ENCODE measurements around the gene ZFAND5. TPM values are rescaled to one million over a fixed set of nuclear protein-coding genes. Genes with fewer than 3 reads are reported as not detected.

The ZFAND5 gene
- polyA plus RNA-seq, 3 donors = 197 to 212 (median 212) TPM

- DNase-seq (ENCODE audit: low read depth in 3 of 3, low spot score in 2 of 3) = no peak
These were observed 32.7 kb downstream of the ZFAND5 start for GRCh38 chr9:72332351-72332750.

GRCh38 chr9:72327631-72328030 is 37.4 kb downstream of the ZFAND5 start:
- DNase-seq (ENCODE audit: low read depth in 3 of 3, low spot score in 2 of 3) = no peak

GRCh38 chr9:72326641-72327040 is 38.4 kb downstream of the ZFAND5 start:
- no peak for DNase-seq (ENCODE audit: low read depth in 3 of 3, low spot score in 2 of 3)

- DNase-seq (ENCODE audit: low read depth in 3 of 3, low spot score in 2 of 3) = no peak
These were observed 40.0 kb downstream of the ZFAND5 start for GRCh38 chr9:72324974-72325373.

GRCh38 chr9:72322678-72323077 is 42.3 kb downstream of the ZFAND5 start:
- no peak for DNase-seq (ENCODE audit: low read depth in 3 of 3, low spot score in 2 of 3)

GRCh38 chr9:72322259-72322658 is 42.7 kb downstream of the ZFAND5 start:
- no peak for DNase-seq (ENCODE audit: low read depth in 3 of 3, low spot score in 2 of 3)

GRCh38 chr9:72315510-72316311 is 49.3 kb downstream of the ZFAND5 start:
- DNase-seq (ENCODE audit: low read depth in 3 of 3, low spot score in 2 of 3) = no peak

GRCh38 chr9:72315089-72315509 is 49.9 kb downstream of the ZFAND5 start:
- DNase-seq (ENCODE audit: low read depth in 3 of 3, low spot score in 2 of 3) = peak in 1 of 3 donors; percentile 53

GRCh38 chr9:72313507-72313906 is 51.5 kb downstream of the ZFAND5 start:
- no peak for DNase-seq (ENCODE audit: low read depth in 3 of 3, low spot score in 2 of 3)

- no peak for DNase-seq (ENCODE audit: low read depth in 3 of 3, low spot score in 2 of 3)
These were observed 52.5 kb downstream of the ZFAND5 start for GRCh38 chr9:72312386-72312987.

- no peak for DNase-seq (ENCODE audit: low read depth in 3 of 3, low spot score in 2 of 3)
These were observed 55.5 kb downstream of the ZFAND5 start for GRCh38 chr9:72309364-72310133.

GRCh38 chr9:72306761-72307160 is 58.2 kb downstream of the ZFAND5 start:
- no peak for DNase-seq (ENCODE audit: low read depth in 3 of 3, low spot score in 2 of 3)

- DNase-seq (ENCODE audit: low read depth in 3 of 3, low spot score in 2 of 3) = no peak
These were observed 59.3 kb downstream of the ZFAND5 start for GRCh38 chr9:72305707-72306106.

- DNase-seq (ENCODE audit: low read depth in 3 of 3, low spot score in 2 of 3) = peak in 1 of 3 donors; percentile 55
These were observed 59.9 kb downstream of the ZFAND5 start for GRCh38 chr9:72305102-72305546.

- no peak for DNase-seq (ENCODE audit: low read depth in 3 of 3, low spot score in 2 of 3)
These were observed 60.5 kb downstream of the ZFAND5 start for GRCh38 chr9:72304538-72304937.

Other genes starting within 250 kb of the ZFAND5 start
- gene GDA, start 215.8 kb downstream of the ZFAND5 start, polyA plus RNA-seq (ENCODE audit: insufficient read length in 3 of 3) = under 1 TPM; 0.31 to 0.43 (median 0.40) TPM
- gene TMC1, start 156.4 kb upstream of the ZFAND5 start, polyA plus RNA-seq (ENCODE audit: insufficient read length in 3 of 3) = under 1 TPM; 0.55 to 0.94 (median 0.71) TPM

Data from right renal cortex interstitium (tissue), 3 donors.